WI38 (cell line): ENCODE data around the gene IFIT3.
"Not testable (repeated sequence)": the region's sequence is repeated elsewhere in the genome, so short reads cannot be mapped to it uniquely, and the experiment has no call there.

Experiments
- H3K4me3 ChIP-seq: 2 replicates; pipeline ENCODE4 v1.5.1; 2011; ENCODE audit warnings: low read depth, mild to moderate bottlenecking, control low read depth, low read length
- CTCF ChIP-seq: IDR thresholded peaks from 2 replicates; pipeline ENCODE4 v1.5.1; 2012; ENCODE audit warnings: low read depth, mild to moderate bottlenecking, control low read depth, low read length

The IFIT3 gene

GRCh38 chr10:89309156-89310055 is 18.4 kb upstream of the IFIT3 start:
- no peak for TF ChIP-seq CTCF
- no peak overlapping the region for H3K4me3 ChIP-seq

- TF ChIP-seq CTCF, result no peak
- no peak overlapping the region for H3K4me3 ChIP-seq
Observed at GRCh38 chr10:89310056-89310893, 17.5 kb upstream of the IFIT3 start.

DNA sequence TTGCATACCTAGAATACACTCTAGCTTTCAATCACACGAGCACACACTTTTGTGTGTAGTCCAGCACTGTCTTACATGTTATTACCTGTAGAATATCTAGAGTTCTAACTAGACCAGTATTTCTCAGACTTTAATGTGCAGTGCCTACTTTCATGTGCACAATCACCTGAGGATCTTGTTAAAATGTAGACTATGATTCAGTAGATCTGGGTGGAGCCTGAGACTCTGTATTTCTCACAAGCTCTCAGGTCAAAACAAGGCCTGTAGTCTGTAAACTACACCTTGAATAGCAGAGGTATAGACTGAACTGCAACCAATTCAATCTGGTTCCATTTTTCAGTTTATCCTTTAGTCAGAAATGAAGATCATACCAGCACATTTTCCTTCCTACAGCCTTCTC is 14.8 kb upstream of the IFIT3 start:
- no peak overlapping the region for H3K4me3 ChIP-seq
- no peak for TF ChIP-seq CTCF

DNA sequence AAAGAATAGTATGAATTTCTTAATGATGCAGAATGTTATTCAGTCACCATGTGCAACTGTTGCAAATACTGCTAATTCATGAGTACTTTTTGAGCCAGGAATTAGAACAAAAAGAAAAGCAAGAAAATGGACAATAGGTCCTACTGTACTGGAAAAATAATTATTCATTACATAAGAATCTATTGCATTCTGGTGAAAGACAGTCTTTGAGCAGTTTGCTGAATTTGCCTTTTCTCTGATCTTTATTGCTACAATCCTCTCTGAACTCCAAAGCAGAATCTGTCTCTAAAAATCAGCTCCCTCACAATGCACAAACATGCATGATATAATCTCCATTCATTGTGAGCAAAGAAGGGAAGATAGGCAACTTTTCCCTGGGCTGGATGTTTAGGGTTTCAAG is 13.1 kb upstream of the IFIT3 start:
- no peak overlapping the region for H3K4me3 ChIP-seq
- TF ChIP-seq CTCF, result no peak

- not testable (repeated sequence) for H3K4me3 ChIP-seq
Observed at GRCh38 chr10:89318047-89318446, 9.8 kb upstream of the IFIT3 start.

DNA sequence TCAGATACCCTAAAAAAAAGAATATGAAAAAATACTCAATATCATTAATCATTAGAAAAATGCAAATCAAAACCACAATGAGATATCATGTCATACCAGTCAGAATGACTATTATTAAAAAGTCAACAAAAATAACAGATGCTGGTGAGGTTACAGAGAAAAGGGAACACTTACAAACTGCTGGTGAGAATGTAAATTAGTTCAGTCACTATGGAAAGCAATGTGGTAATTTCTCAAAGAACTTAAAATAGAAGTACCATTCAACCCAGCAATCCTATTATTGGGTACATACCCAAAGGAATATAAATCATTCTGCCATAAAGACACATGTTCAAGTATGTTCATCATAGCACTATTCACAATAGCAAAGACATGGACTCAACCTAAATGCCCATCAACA is 2.7 kb upstream of the IFIT3 start:
- H3K4me3 ChIP-seq, result not testable (repeated sequence)

GRCh38 chr10:89325856-89326255 is 1.9 kb upstream of the IFIT3 start:
- H3K4me3 ChIP-seq, result not testable (repeated sequence)

DNA sequence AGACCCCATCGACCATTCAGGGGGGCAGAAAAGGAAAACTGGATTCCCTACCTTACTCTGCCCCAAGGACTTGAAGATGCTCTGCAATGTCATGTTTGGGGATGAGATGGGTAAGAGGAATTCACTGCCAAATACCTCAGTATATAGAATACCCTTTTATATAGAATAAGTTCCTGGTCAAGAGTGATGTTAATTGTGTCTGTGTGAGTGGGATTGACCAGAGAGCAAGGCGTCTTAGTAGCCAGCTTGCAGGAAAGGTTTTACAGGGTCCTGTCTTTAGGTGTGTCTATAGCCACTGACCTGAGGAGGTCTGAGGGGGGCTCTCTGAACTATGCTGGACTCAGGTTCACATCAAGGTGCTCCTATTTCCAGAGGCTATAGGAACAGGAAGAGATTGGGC is 1.4 kb downstream of the IFIT3 start:
- no peak for TF ChIP-seq CTCF
- no peak overlapping the region for H3K4me3 ChIP-seq

GRCh38 chr10:89330014-89330413 is 2.2 kb downstream of the IFIT3 start:
- not testable (repeated sequence) for H3K4me3 ChIP-seq
